ENCODE measurements around the gene SLC35G2. TPM values are rescaled to one million over a fixed set of nuclear protein-coding genes. Genes with fewer than 3 reads are reported as not detected.

The SLC35G2 gene
- total RNA-seq, 2 experiments from 2014 or later = 3.0 TPM

- Mint-ChIP-seq H3K36me3 (ENCODE audit: low read depth) (no peaks in the 10 kb centered on the region), H3K27me3 (peaks cover 17% of the 10 kb centered on the region), H3K4me3 (no peak overlapping the region), H3K27ac (no peak overlapping the region), H3K4me1 (ENCODE audit: low read depth) (no peaks in the 10 kb centered on the region), H3K9me3 (no peaks in the 10 kb centered on the region)
- ATAC-seq (no peak), DNase-seq (no peak)
- no peak for TF ChIP-seq CTCF (IDR thresholded peaks at IDR 0.05)
- CTCF ChIA-PET = no interaction called here
- intact Hi-C loops (cut with micrococcal nuclease) = no loop called here
- POLR2A ChIA-PET = interaction anchor here (1.1 to 1.3 kb wide), 2 partner anchors 17 to 30 kb away, joined by 3 to 4 read pairs; no protein-coding TSS in a partner anchor
Observed at GRCh38 chr3:136831461-136831860, 12.5 kb downstream of the SLC35G2 start.

GRCh38 chr3:136835089-136835812, 16.3 kb downstream of the SLC35G2 start:
- ATAC-seq (no peak), DNase-seq (no peak)
- H3K4me3 Mint-ChIP-seq = no peak overlapping the region
- H3K4me1 Mint-ChIP-seq (ENCODE audit: low read depth) = peaks cover 17% of the 10 kb centered on the region
- H3K27me3 Mint-ChIP-seq = peaks cover 8% of the 10 kb centered on the region
- no peak overlapping the region for H3K27ac Mint-ChIP-seq
- CTCF ChIA-PET = no interaction called here
- peaks cover 3% of the 10 kb centered on the region for H3K36me3 Mint-ChIP-seq (ENCODE audit: low read depth)
- POLR2A ChIA-PET = interaction anchor here (0.6 kb wide), 1 partner anchor 50 kb away, joined by 3 read pairs; no protein-coding TSS in a partner anchor
- no peak for TF ChIP-seq CTCF (IDR thresholded peaks at IDR 0.05)
- no peaks in the 10 kb centered on the region for H3K9me3 Mint-ChIP-seq
- intact Hi-C loops (cut with micrococcal nuclease) = no loop called here

GRCh38 chr3:136835813-136836510, 17.0 kb downstream of the SLC35G2 start:
- no peak for DNase-seq
- no peaks in the 10 kb centered on the region for H3K9me3 Mint-ChIP-seq
- no peak overlapping the region for H3K4me3 Mint-ChIP-seq
- intact Hi-C loops (cut with micrococcal nuclease) = no loop called here
- peaks cover 17% of the 10 kb centered on the region for H3K4me1 Mint-ChIP-seq (ENCODE audit: low read depth)
- H3K27ac Mint-ChIP-seq = no peak overlapping the region
- no peak for ATAC-seq
- ChIA-PET CTCF (no interaction called here), POLR2A (interaction anchor here (0.6 to 0.9 kb wide), 2 partner anchors 26 to 50 kb away, joined by 3 read pairs; partner anchors contain the start of gene NCK1)
- H3K36me3 Mint-ChIP-seq (ENCODE audit: low read depth) = peaks cover 3% of the 10 kb centered on the region
- no peak for TF ChIP-seq CTCF (IDR thresholded peaks at IDR 0.05)
- peaks cover 4% of the 10 kb centered on the region for H3K27me3 Mint-ChIP-seq

- H3K4me1 Mint-ChIP-seq (ENCODE audit: low read depth) = peaks cover 17% of the 10 kb centered on the region
- H3K9me3 Mint-ChIP-seq = no peaks in the 10 kb centered on the region
- H3K36me3 Mint-ChIP-seq (ENCODE audit: low read depth) = peaks cover 3% of the 10 kb centered on the region
- no peak overlapping the region for H3K27ac Mint-ChIP-seq
- no peak for ATAC-seq
- CTCF ChIA-PET = no interaction called here
- DNase-seq = no peak
- no peak for TF ChIP-seq CTCF (IDR thresholded peaks at IDR 0.05)
- no peak overlapping the region for H3K4me3 Mint-ChIP-seq
- intact Hi-C loops (cut with micrococcal nuclease) = no loop called here
- POLR2A ChIA-PET = interaction anchor here (0.9 kb wide), 1 partner anchor 25 kb away, joined by 3 read pairs; the partner anchor contains the start of gene NCK1
- H3K27me3 Mint-ChIP-seq = no peaks in the 10 kb centered on the region
Observed at GRCh38 chr3:136836511-136837156, 17.7 kb downstream of the SLC35G2 start.

Data from activated CD8-positive, alpha-beta T cell treated with anti-CD3 and anti-CD28 coated beads for 36 hours (primary cell).